Activated CD4-positive, alpha-beta T cell treated with anti-CD3 and anti-CD28 coated beads for 36 hours (primary cell): Measurements from ENCODE around the gene STK39. TPM values are rescaled to one million over a fixed set of nuclear protein-coding genes. Genes with fewer than 3 reads are reported as not detected.

Source experiments
- ATAC-seq: fragments of 200-7000 bp; cut with Tn5 transposase; one replicate; pipeline ENCODE4 v1.10.0; 2021; ENCODE audit warnings: mild to moderate bottlenecking, moderate library complexity
- CTCF ChIA-PET: fragments of 350-600 bp; sonication (Branson Sonifier 250); formaldehyde crosslinking; loops from one replicate; lab custom pipeline; 2021; ENCODE audit warnings: antibody characterized with exemption; lab: Charles Lee
- POLR2A ChIA-PET: fragments of 350-600 bp; sonication (Branson Sonifier 250); formaldehyde crosslinking; loops from one replicate; lab custom pipeline; 2021; ENCODE audit warnings: antibody characterized with exemption, inconsistent platforms; lab: Charles Lee
- DNase-seq: peaks from one replicate; pipeline ENCODE4 v3.0.0-alpha.2; 2020
- H3K27ac Mint-ChIP-seq: one replicate; pipeline ENCODE4 v1.8.0; 2021; ENCODE audit warnings: mixed read lengths
- H3K27me3 Mint-ChIP-seq: one replicate; pipeline ENCODE4 v1.8.0; 2021; ENCODE audit warnings: mixed read lengths
- H3K36me3 Mint-ChIP-seq: one replicate; pipeline ENCODE4 v1.8.0; 2021; ENCODE audit warnings: low read depth, mixed read lengths
- H3K4me1 Mint-ChIP-seq: one replicate; pipeline ENCODE4 v1.8.0; 2021; ENCODE audit warnings: mixed read lengths
- H3K4me3 Mint-ChIP-seq: one replicate; pipeline ENCODE4 v1.8.0; 2021; ENCODE audit warnings: mild to moderate bottlenecking, moderate library complexity, mixed read lengths
- H3K9me3 Mint-ChIP-seq: one replicate; pipeline ENCODE4 v1.8.0; 2021; ENCODE audit warnings: low read depth, mixed read lengths
- intact Hi-C, 2 experiments: fragments of 100-400 bp; cut with DNase I in 1 of 2; cut with micrococcal nuclease in 1 of 2; formaldehyde crosslinking; loops; one replicate each; pipeline versions ENCODE4 v1.14.2 to v1.15.1; 2022 to 2024; cut with DNase I, micrococcal nuclease
- total RNA-seq, 2 experiments: library from RNA; stranded (reverse); gene quantifications; one replicate each; pipeline ENCODE4 v1.2.3, GENCODE V29; 2021

STK39 gene
- total RNA-seq, 2 experiments from 2014 or later: 42.1 to 44.5 TPM

DNA sequence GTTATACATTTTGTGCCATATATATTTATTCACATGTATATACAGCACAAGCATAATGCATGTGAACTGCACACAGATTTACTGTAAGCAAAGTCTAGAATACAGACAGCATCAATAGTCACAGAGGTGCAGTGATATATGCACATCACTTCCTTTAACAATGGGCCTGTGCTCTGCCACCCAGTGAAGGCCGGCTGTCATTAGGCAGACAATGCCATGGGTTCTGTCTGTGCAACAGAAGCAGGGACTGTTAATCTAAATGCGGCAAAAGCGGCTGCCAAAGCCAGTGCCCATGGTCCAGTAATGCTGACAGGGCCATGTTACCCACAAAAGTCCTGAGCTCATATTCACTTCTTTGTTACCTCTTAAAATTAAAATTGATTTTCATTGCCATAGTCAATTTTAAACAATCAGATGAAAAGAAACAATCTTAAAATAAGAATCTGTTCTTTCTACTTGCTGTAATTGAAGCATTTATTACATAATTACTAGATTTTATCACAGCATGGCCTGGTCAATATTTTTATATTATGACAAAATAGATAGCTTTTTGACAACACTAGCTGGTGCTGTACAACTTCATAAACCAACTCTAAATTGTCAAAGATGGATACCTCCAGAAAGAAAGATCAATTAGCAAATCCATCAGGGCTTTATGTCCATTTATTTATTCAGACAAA, 232.0 kb downstream of the STK39 start:
- Mint-ChIP-seq H3K36me3 (peaks cover 17% of the 10 kb centered on the region), H3K4me1 (peaks cover 2% of the 10 kb centered on the region), H3K9me3 (no peaks in the 10 kb centered on the region), H3K27ac (no peak overlapping the region), H3K27me3 (no peaks in the 10 kb centered on the region), H3K4me3 (no peak overlapping the region)
- intact Hi-C loops: no loop called here
- CTCF ChIA-PET: interaction anchor here (0.6 kb wide), 1 partner anchor 634 kb away, joined by 3 read pairs; no protein-coding TSS in a partner anchor
- DNase-seq: no peak
- no peak for ATAC-seq
- POLR2A ChIA-PET: no interaction called here

DNA sequence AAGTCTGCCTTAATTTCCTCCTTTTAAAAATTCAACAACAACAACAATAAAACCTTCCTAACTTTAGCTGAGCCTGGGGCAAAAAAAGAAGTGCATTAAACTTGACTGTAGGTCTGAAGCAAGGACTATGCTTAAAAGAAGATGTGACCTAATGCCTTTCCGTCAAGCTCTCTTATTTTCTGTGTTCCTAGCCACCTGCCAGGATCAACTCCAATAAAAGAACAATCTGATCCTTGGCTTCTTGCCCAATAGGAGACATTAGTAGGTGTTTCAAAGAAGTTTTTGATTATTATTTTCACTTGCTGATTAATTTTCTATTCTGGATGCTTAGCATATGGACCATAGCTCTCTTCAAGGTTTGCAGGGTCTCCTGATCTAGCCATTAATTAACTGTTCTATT, 237.5 kb downstream of the STK39 start:
- H3K4me3 Mint-ChIP-seq: no peak overlapping the region
- ChIA-PET CTCF (interaction anchor here (1.6 kb wide), 1 partner anchor 109 kb away, joined by 6 read pairs; no protein-coding TSS in a partner anchor), POLR2A (no interaction called here)
- no peaks in the 10 kb centered on the region for H3K27me3 Mint-ChIP-seq
- DNase-seq (no peak), ATAC-seq (no peak)
- peaks cover 36% of the 10 kb centered on the region for H3K36me3 Mint-ChIP-seq
- intact Hi-C loops: no loop called here
- H3K9me3 Mint-ChIP-seq: no peaks in the 10 kb centered on the region
- H3K4me1 Mint-ChIP-seq: peaks cover 2% of the 10 kb centered on the region
- H3K27ac Mint-ChIP-seq: no peak overlapping the region

DNA sequence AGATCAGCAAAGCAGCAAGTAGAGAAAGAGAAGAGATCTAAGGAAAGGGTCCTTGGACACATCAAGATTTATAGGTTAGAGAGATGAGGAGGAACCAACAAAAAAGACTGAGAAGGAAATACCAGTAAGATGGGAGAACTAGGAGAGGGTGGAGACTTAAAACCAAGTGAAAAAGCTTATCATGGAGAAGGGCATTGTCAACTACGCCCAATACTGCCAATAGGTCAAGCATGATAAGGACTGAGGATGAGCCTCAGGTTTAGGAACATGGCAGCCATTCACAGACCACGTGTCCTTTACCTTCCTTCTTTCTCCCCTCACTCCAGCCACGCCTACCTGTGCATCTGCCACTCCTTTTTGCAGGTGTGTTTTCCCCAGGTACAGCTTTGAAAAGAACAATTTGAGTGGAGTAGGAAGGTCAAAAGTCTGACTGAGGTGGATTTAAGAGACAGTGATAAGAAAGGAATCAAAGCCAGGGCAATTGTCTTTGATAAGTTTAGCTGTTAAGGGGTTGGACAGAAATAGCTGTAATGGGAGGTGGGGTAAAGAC, 238.7 kb downstream of the STK39 start:
- no peaks in the 10 kb centered on the region for H3K4me1 Mint-ChIP-seq
- intact Hi-C loops: no loop called here
- H3K9me3 Mint-ChIP-seq: no peaks in the 10 kb centered on the region
- H3K27me3 Mint-ChIP-seq: no peaks in the 10 kb centered on the region
- ChIA-PET CTCF (no interaction called here), POLR2A (no interaction called here)
- H3K27ac Mint-ChIP-seq: no peak overlapping the region
- no peak overlapping the region for H3K4me3 Mint-ChIP-seq
- ATAC-seq (no peak), DNase-seq (no peak)
- peaks cover 42% of the 10 kb centered on the region for H3K36me3 Mint-ChIP-seq

DNA sequence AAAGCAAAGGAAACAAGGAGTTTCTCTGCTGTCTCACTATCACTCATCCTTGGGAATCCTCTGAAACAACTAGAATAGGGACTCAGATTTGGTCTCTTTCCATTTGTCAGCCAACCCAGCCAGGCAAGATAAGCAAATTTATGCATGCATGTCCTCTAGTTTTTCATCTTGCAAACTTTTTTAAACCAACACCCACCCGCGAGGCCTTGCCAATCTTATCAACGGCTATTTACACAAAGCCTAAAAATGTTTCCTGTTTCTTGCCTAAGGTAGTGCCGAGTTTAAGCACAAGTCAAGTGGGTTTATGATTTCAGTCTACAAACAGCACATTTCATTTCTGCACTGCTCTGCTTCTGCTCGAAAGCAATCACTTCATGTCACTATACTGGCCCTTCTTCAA, 240.9 kb downstream of the STK39 start:
- Mint-ChIP-seq H3K9me3 (no peaks in the 10 kb centered on the region), H3K36me3 (peaks cover 36% of the 10 kb centered on the region), H3K27ac (no peak overlapping the region), H3K4me1 (peaks cover 11% of the 10 kb centered on the region), H3K4me3 (no peak overlapping the region), H3K27me3 (no peaks in the 10 kb centered on the region)
- ChIA-PET POLR2A (no interaction called here), CTCF (no interaction called here)
- no peak for ATAC-seq
- DNase-seq: no peak
- intact Hi-C loops: no loop called here

DNA sequence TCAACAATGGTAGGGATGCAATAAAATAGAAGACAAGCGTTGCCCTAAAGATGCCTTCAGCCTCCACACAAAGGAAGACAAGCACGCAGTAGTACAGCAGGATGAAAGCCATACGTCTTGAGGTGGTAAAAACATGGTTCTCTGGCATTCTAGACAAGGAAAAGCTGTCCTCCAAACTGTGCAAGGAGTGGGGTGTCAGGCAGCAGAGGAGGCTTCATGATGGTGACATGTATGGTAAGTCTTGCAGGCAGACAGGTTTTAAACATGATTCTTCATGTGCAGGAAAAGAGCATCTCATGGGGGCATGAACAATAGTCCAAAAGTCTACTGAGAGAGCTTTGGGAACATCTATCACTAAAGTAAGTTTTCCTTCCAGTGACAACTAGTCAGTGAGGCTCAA, 241.8 kb downstream of the STK39 start:
- ChIA-PET CTCF (interaction anchor here (0.6 kb wide), 1 partner anchor 57 kb away, joined by 3 read pairs; no protein-coding TSS in a partner anchor), POLR2A (no interaction called here)
- Mint-ChIP-seq H3K4me3 (no peak overlapping the region), H3K9me3 (no peaks in the 10 kb centered on the region), H3K36me3 (peaks cover 38% of the 10 kb centered on the region), H3K27ac (no peak overlapping the region), H3K4me1 (peaks cover 11% of the 10 kb centered on the region), H3K27me3 (no peaks in the 10 kb centered on the region)
- intact Hi-C loops: no loop called here
- ATAC-seq: no peak
- DNase-seq: no peak

DNA sequence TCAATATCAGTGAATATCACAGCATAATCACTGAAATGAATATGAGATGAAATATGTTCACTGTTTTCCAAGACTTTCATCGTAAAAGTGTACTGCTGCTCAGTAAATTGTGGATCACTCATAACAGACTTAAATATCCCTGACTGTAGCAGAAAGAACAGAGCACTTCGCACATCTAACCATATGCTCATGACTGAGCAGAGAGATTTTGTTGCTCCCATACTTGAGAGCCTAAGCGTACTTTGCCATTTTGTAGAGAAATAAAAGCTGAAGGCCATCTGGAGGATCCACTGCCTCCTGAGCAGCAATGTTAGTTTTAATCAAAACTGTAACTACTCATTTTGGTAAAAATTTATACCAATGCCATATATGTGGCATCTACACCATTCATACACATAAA, 243.5 kb downstream of the STK39 start:
- CTCF ChIA-PET: interaction anchor here (1.4 kb wide), 1 partner anchor 15 kb away, joined by 4 read pairs; no protein-coding TSS in a partner anchor
- no peaks in the 10 kb centered on the region for H3K27me3 Mint-ChIP-seq
- H3K4me3 Mint-ChIP-seq: no peak overlapping the region
- H3K9me3 Mint-ChIP-seq: no peaks in the 10 kb centered on the region
- intact Hi-C loops: no loop called here
- no peak overlapping the region for H3K27ac Mint-ChIP-seq
- peaks cover 38% of the 10 kb centered on the region for H3K36me3 Mint-ChIP-seq
- ATAC-seq (no peak), DNase-seq (no peak)
- peaks cover 11% of the 10 kb centered on the region for H3K4me1 Mint-ChIP-seq
- POLR2A ChIA-PET: no interaction called here

DNA sequence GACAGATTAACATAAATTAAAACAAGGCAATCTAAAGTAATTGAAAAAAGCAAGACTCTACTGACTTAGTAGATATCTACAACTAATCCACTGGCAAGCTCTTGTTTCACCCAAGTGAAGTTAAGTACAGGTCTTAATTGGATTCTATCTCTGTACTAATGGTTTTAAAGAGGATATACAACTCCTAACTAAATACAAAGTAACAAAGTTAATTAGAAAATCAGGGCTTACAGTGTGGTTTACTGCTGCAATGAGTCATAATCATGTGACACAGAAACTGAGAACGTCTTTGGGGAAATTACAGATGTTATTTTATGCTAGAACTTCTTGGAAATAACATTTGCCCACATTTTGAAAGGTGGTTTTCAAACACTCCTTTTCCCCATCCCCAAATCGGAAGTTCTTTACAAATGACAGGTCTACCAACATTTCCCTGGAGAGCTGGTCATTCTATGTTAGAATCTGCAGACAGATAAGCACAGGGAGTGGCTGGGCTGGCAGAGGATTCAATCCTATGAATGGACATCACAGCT, 245.3 kb downstream of the STK39 start:
- Mint-ChIP-seq H3K27ac (peak overlapping the region; percentile 71), H3K27me3 (no peaks in the 10 kb centered on the region), H3K4me3 (no peak overlapping the region), H3K36me3 (peaks cover 25% of the 10 kb centered on the region), H3K9me3 (no peaks in the 10 kb centered on the region), H3K4me1 (peaks cover 11% of the 10 kb centered on the region)
- CTCF ChIA-PET: no interaction called here
- ATAC-seq (peak; percentile 84), DNase-seq (no peak)
- intact Hi-C loops: no loop called here
- POLR2A ChIA-PET: no interaction called here

DNA sequence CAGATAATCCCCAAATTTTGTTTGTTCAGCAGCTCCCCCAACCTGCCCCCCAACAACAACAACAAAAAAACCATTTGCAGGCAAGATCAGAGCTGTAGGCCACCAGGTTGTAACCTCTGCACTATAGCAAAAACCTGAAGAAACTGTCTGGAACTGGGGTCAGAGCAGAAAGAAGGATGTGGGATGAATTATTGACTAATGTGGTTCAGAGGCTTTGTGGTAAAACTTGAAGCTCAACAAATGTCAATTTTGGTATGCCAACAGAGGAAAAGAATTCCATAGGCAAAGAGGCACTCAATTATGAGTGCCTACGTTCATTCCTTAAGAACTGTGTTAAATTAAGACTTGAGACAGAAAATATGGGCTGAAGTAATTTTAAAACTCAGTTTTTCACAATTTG, 255.1 kb downstream of the STK39 start:
- ATAC-seq (no peak), DNase-seq (no peak)
- no peaks in the 10 kb centered on the region for H3K9me3 Mint-ChIP-seq
- POLR2A ChIA-PET: no interaction called here
- intact Hi-C loops: no loop called here
- CTCF ChIA-PET: no interaction called here
- no peak overlapping the region for H3K4me3 Mint-ChIP-seq
- H3K27ac Mint-ChIP-seq: no peak overlapping the region
- H3K4me1 Mint-ChIP-seq: peaks cover 3% of the 10 kb centered on the region
- no peaks in the 10 kb centered on the region for H3K27me3 Mint-ChIP-seq
- H3K36me3 Mint-ChIP-seq: peaks cover 6% of the 10 kb centered on the region

DNA sequence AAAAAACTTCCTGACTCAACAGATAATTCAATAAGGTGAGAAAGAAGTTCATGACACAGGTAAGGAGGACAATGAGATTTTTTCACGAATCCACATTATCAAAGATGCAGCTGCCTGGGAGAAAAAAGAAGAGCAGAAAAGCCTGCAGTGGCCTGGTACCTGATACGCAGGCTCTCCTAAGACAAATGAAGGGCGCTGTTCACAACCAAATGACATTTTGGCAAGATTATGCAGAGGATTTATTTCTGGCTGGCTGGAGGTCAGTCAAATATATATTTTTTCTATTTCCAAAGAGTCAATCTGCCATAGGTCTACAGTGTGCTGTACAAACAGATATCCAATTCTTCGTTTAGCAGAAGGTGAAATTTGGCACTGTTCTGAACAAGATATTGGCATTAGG, 257.3 kb downstream of the STK39 start:
- POLR2A ChIA-PET: no interaction called here

DNA sequence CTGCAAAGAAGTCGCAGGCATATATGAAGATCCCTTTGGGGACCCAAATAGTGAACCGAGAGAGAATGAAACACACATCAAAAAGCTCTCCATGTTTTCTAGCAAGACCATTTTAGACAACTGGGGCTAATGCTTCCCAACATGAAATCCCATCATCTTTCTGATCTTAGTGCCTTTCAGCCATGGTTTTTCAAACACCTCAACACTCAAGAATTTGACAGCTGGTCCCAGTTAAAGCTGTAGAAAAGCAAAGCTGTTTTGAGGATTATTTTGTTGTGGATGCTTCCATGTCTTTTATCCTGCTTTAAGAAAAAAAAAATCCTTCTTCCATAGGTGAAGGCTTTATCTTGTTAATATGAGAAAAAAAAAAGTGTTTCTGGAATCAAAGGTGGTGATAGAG, 259.1 kb downstream of the STK39 start:
- Mint-ChIP-seq H3K9me3 (no peaks in the 10 kb centered on the region), H3K27ac (no peak overlapping the region), H3K4me1 (peaks cover 3% of the 10 kb centered on the region), H3K27me3 (no peaks in the 10 kb centered on the region), H3K4me3 (no peak overlapping the region), H3K36me3 (peaks cover 14% of the 10 kb centered on the region)
- DNase-seq (no peak), ATAC-seq (no peak)
- intact Hi-C loops: no loop called here
- ChIA-PET CTCF (interaction anchor here (1.1 to 1.4 kb wide), 2 partner anchors 16 to 25 kb away, joined by 3 to 4 read pairs; no protein-coding TSS in a partner anchor), POLR2A (no interaction called here)

More for the DNA sequence above, 257.3 kb downstream of the STK39 start:
- ATAC-seq (no peak), DNase-seq (no peak)
- Mint-ChIP-seq H3K4me1 (peaks cover 3% of the 10 kb centered on the region), H3K9me3 (no peaks in the 10 kb centered on the region), H3K36me3 (peaks cover 6% of the 10 kb centered on the region), H3K4me3 (no peak overlapping the region), H3K27ac (no peak overlapping the region), H3K27me3 (no peaks in the 10 kb centered on the region)
- CTCF ChIA-PET: no interaction called here
- intact Hi-C loops: no loop called here

DNA sequence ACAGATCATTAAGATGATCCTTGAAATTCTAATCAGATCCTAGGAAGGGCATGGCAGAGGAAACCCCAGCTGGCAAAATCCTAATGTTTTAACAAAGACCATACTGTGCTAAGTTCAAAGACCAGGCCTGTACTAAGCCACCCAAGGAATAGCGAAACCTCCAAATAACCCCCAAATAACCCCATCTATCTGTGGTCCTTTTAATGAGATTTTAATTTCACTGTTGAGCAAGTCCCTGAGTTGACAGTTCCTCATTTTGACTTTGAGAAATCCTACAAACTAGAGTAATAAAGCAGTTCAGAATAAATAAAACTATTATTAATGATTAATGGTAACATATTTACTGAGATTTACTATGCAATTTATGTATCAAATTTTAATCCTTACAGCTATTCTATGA, 259.8 kb downstream of the STK39 start:
- CTCF ChIA-PET: no interaction called here
- intact Hi-C loops: no loop called here
- ATAC-seq: no peak

DNA sequence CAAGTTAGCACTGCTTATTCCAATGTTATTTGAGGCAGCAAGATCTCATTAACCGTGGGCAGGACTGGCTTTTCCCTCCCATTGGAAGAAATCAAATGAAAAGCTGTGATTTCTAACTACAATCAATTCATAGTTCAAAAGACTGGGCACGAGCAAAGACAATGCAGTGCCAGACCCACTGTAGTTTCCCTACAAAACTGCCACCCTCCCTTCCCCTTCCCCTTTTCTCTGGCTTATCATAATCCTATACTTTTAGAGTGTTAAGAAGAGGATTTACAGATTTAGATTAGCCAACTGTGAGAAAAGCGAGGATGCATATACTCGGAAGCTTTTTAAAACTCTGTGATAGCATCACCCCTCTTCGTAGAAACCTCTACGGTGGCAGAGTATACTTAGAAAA, 260.4 kb downstream of the STK39 start:
- Mint-ChIP-seq H3K9me3 (no peaks in the 10 kb centered on the region), H3K27ac (no peak overlapping the region), H3K27me3 (no peaks in the 10 kb centered on the region), H3K4me1 (no peaks in the 10 kb centered on the region), H3K36me3 (peaks cover 18% of the 10 kb centered on the region), H3K4me3 (no peak overlapping the region)
- CTCF ChIA-PET: no interaction called here
- ATAC-seq: no peak
- POLR2A ChIA-PET: no interaction called here
- intact Hi-C loops: no loop called here
- no peak for DNase-seq

More for the DNA sequence above, 259.8 kb downstream of the STK39 start:
- POLR2A ChIA-PET: no interaction called here
- Mint-ChIP-seq H3K9me3 (no peaks in the 10 kb centered on the region), H3K36me3 (peaks cover 18% of the 10 kb centered on the region), H3K4me1 (no peaks in the 10 kb centered on the region), H3K4me3 (no peak overlapping the region), H3K27me3 (no peaks in the 10 kb centered on the region), H3K27ac (no peak overlapping the region)
- no peak for DNase-seq
